Measurements from ENCODE around the gene TRAF6.

The TRAF6 gene

DNA sequence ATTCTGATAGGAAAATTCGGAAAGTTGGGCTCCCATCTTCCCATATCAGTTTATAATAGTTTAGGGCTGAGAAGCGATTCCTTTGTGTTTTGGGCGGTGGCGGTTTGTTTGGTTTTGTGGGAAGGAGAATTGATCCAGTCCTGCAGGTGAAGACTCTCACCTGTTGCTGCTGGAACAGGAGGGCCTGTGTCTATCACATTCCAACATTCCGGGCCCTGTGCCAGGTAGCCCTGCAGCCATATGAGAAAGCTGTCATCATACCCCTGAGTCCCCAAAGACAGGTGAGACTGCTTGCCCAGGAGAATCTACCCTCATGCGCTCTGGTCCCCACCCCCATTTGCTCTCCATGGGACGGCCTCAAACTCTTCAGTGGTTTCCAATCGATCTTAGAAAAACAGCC is 62.1 kb downstream of the TRAF6 start:
- no peak for DNase-seq (ENCODE audit: low read depth)
- H3K4me3 ChIP-seq (ENCODE audit: low read depth, low read length): no peak overlapping the region
- TF ChIP-seq, protein P1, sequence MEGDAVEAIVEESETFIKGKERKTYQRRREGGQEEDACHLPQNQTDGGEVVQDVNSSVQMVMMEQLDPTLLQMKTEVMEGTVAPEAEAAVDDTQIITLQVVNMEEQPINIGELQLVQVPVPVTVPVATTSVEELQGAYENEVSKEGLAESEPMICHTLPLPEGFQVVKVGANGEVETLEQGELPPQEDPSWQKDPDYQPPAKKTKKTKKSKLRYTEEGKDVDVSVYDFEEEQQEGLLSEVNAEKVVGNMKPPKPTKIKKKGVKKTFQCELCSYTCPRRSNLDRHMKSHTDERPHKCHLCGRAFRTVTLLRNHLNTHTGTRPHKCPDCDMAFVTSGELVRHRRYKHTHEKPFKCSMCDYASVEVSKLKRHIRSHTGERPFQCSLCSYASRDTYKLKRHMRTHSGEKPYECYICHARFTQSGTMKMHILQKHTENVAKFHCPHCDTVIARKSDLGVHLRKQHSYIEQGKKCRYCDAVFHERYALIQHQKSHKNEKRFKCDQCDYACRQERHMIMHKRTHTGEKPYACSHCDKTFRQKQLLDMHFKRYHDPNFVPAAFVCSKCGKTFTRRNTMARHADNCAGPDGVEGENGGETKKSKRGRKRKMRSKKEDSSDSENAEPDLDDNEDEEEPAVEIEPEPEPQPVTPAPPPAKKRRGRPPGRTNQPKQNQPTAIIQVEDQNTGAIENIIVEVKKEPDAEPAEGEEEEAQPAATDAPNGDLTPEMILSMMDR (IDR thresholded peaks at IDR 0.05; ENCODE audit: low read depth, low read length, missing control alignments): no peak

GRCh38 chr11:36447514-36447913 is 62.6 kb downstream of the TRAF6 start:
- H3K4me3 ChIP-seq (ENCODE audit: low read depth, low read length): no peak overlapping the region
- TF ChIP-seq, protein P1 (IDR thresholded peaks at IDR 0.05; ENCODE audit: low read depth, low read length, missing control alignments): no peak
- DNase-seq (ENCODE audit: low read depth): no peak

GRCh38 chr11:36446135-36446534 is 63.9 kb downstream of the TRAF6 start:
- no peak overlapping the region for H3K4me3 ChIP-seq (ENCODE audit: low read depth, low read length)

DNA sequence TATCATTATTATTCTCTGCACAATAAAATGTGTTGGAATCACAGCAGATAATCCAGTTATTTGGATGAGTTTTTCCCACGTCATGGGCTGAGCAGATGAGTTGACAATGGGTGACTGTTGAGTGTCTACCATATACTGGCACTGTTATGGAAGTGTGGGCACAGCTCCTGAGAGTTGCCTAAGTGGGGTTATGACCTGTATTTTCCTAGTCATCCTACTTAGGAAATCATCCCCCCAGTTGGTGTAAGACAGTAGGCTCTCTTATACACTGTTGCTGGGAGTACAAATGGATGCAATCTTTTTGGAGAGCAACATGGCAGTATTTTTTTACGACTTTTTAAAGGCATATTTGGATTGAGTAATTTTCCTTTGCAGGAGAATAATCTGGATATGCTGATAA is 66.4 kb downstream of the TRAF6 start:
- H3K4me3 ChIP-seq (ENCODE audit: low read depth, low read length): no peak overlapping the region
- TF ChIP-seq, protein P1 (IDR thresholded peaks at IDR 0.05; ENCODE audit: low read depth, low read length, missing control alignments): no peak
- no peak for DNase-seq (ENCODE audit: low read depth)

More at GRCh38 chr11:36446135-36446534, 63.9 kb downstream of the TRAF6 start:
- no peak for DNase-seq (ENCODE audit: low read depth)
- TF ChIP-seq, protein P1 (IDR thresholded peaks at IDR 0.05; ENCODE audit: low read depth, low read length, missing control alignments): no peak

- H3K4me3 ChIP-seq (ENCODE audit: low read depth, low read length): no peak overlapping the region
- TF ChIP-seq, protein P1 (IDR thresholded peaks at IDR 0.05; ENCODE audit: low read depth, low read length, missing control alignments): no peak
- DNase-seq (ENCODE audit: low read depth): no peak
Observed at GRCh38 chr11:36441610-36442208, 68.4 kb downstream of the TRAF6 start.

DNA sequence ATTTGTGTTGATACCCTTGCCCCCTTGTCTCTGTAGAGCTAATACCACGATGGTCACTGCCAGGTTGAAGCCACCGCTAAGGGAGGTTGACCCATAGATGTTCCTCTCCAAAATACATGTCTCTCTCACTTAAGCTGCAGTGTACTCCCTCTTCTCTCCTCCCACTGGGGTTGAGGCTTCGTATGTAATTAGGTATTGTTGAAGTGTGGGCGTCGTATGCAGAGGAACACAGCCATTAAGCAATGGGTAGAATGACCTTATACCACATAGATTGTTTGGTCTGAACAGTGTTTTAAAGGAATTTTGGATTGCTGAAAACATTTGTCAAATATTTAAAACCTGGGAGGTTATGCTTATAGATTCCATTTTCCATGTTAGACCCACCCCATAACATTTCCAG is 71.9 kb downstream of the TRAF6 start:
- DNase-seq (ENCODE audit: low read depth): no peak
- TF ChIP-seq, protein P1 (IDR thresholded peaks at IDR 0.05; ENCODE audit: low read depth, low read length, missing control alignments): no peak
- H3K4me3 ChIP-seq (ENCODE audit: low read depth, low read length): no peak overlapping the region

DNA sequence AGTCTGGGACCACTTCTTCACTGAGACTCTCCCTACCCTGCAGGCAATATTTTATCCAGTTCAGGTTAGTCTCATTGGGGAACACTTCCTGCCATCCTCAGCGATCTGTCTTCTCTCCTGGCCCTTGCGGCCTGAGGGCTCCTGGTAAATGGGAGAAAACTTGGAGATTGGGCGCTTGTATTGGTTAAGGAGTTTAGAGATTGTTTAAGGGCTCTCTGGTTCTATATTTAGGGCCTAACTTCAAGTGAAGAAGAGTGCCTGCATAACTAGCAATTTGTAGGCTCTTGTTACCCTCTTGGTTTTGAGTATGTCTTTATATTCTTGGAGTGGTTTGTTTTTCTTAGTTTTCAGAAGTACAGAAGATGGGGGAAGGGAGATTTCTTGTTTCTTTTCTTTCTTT is 72.7 kb downstream of the TRAF6 start:
- no peak for DNase-seq (ENCODE audit: low read depth)
- TF ChIP-seq, protein P1 (IDR thresholded peaks at IDR 0.05; ENCODE audit: low read depth, low read length, missing control alignments): no peak
- no peak overlapping the region for H3K4me3 ChIP-seq (ENCODE audit: low read depth, low read length)
